ENCODE results near the gene ANXA5.

ANXA5 gene

GRCh38 chr4:121632636-121633035 lies 64.1 kb downstream of the ANXA5 start:
- DNase-seq: no peak
